H9 (cell line): ENCODE measurements around the gene ESPNL. TPM values are rescaled to one million over a fixed set of nuclear protein-coding genes. Genes with fewer than 3 reads are reported as not detected.

Experiments
- DNase-seq: peaks from one replicate; pipeline ENCODE4 v3.0.0-alpha.2; 2017
- H2AFZ ChIP-seq: one replicate; pipeline ENCODE4 v1.6.1; 2013; ENCODE audit warnings: mild to moderate bottlenecking, low read length, control low read depth, moderate library complexity
- H2AK5ac ChIP-seq: 2 replicates; pipeline ENCODE4 v1.6.1; 2013; ENCODE audit warnings: low read length, control low read depth, mixed read lengths; ENCODE audit not compliant: insufficient read length
- H2BK120ac ChIP-seq: one replicate; pipeline ENCODE4 v1.6.1; 2013; ENCODE audit warnings: low read depth, mild to moderate bottlenecking, low read length, control low read depth, inconsistent platforms; ENCODE audit not compliant: poor library complexity, severe bottlenecking
- H2BK12ac ChIP-seq: 2 replicates; pipeline ENCODE4 v1.6.1; 2013; ENCODE audit warnings: low read length, control low read depth, mixed read lengths, low read depth; ENCODE audit not compliant: insufficient read length
- H2BK15ac ChIP-seq: 2 replicates; pipeline ENCODE4 v1.6.1; 2013; ENCODE audit warnings: low read depth, low read length, control low read depth
- H2BK20ac ChIP-seq: one replicate; pipeline ENCODE4 v1.6.1; 2013; ENCODE audit warnings: low read depth, mild to moderate bottlenecking, low read length, control low read depth, inconsistent platforms; ENCODE audit not compliant: poor library complexity, severe bottlenecking
- H2BK5ac ChIP-seq: 2 replicates; pipeline ENCODE4 v1.6.1; 2013; ENCODE audit warnings: low read length, control low read depth, mixed read lengths; ENCODE audit not compliant: insufficient read length
- H3K14ac ChIP-seq: 2 replicates; pipeline ENCODE4 v1.6.1; 2013; ENCODE audit warnings: low read length, control low read depth; ENCODE audit not compliant: insufficient read depth
- H3K18ac ChIP-seq: 2 replicates; pipeline ENCODE4 v1.6.1; 2013; ENCODE audit warnings: low read depth, mild to moderate bottlenecking, mixed read lengths, low read length, control low read depth; ENCODE audit not compliant: insufficient read length
- H3K23ac ChIP-seq: 2 replicates; pipeline ENCODE4 v1.6.1; 2013; ENCODE audit warnings: low read length, control low read depth, mixed read lengths, low read depth; ENCODE audit not compliant: insufficient read length
- H3K23me2 ChIP-seq: 2 replicates; pipeline ENCODE4 v1.6.1; 2013; ENCODE audit warnings: low read depth, mild to moderate bottlenecking, mixed read lengths, low read length, control low read depth; ENCODE audit not compliant: insufficient read length, poor library complexity, severe bottlenecking
- H3K27ac ChIP-seq: 2 replicates; pipeline ENCODE4 v1.5.1; 2013; ENCODE audit warnings: low read length, control low read depth, mixed read lengths, low read depth; ENCODE audit not compliant: insufficient read length
- H3K27me3 ChIP-seq: 2 replicates; pipeline ENCODE4 v1.6.1; 2013; ENCODE audit warnings: low read length, control low read depth, inconsistent platforms; ENCODE audit not compliant: insufficient read depth
- H3K4ac ChIP-seq: 2 replicates; pipeline ENCODE4 v1.6.1; 2013; ENCODE audit warnings: low read depth, mild to moderate bottlenecking, control low read depth, inconsistent platforms, low read length, moderate library complexity
- H3K4me1 ChIP-seq: 2 replicates; pipeline ENCODE4 v1.6.1; 2013; ENCODE audit warnings: low read length, control low read depth, inconsistent platforms; ENCODE audit not compliant: insufficient read depth
- H3K4me2 ChIP-seq: 2 replicates; pipeline ENCODE4 v1.6.1; 2013; ENCODE audit warnings: low read length, control low read depth, mixed read lengths; ENCODE audit not compliant: insufficient read length, insufficient read depth
- H3K56ac ChIP-seq: 2 replicates; pipeline ENCODE4 v1.6.1; 2013; ENCODE audit warnings: low read depth, mild to moderate bottlenecking, mixed read lengths, low read length, control low read depth; ENCODE audit not compliant: insufficient read length
- H3K79me1 ChIP-seq: 2 replicates; pipeline ENCODE4 v1.6.1; 2013; ENCODE audit warnings: low read depth, mild to moderate bottlenecking, moderate library complexity, low read length, control low read depth, inconsistent platforms; ENCODE audit not compliant: insufficient read depth, poor library complexity, severe bottlenecking
- H3K79me2 ChIP-seq: 2 replicates; pipeline ENCODE4 v1.6.1; 2013; ENCODE audit warnings: low read length, control low read depth, inconsistent platforms; ENCODE audit not compliant: insufficient read depth
- H3K9ac ChIP-seq: 2 replicates; pipeline ENCODE4 v1.6.1; 2013; ENCODE audit warnings: low read length, control low read depth, mixed read lengths; ENCODE audit not compliant: insufficient read length; ENCODE audit errors: extremely low read depth
- H3K9me3 ChIP-seq: one replicate; pipeline ENCODE4 v1.6.1; 2013; ENCODE audit warnings: low read depth, low read length, inconsistent platforms; ENCODE audit not compliant: control insufficient read depth
- H3T11ph ChIP-seq: one replicate; pipeline ENCODE4 v1.6.1; 2013; ENCODE audit warnings: mild to moderate bottlenecking, low read length, control low read depth, inconsistent platforms
- H4K20me1 ChIP-seq: one replicate; pipeline ENCODE4 v1.6.1; 2013; ENCODE audit not compliant: control insufficient read depth, insufficient read length, insufficient read depth
- H4K5ac ChIP-seq: 2 replicates; pipeline ENCODE4 v1.6.1; 2013; ENCODE audit warnings: low read depth, mild to moderate bottlenecking, mixed read lengths, low read length, control low read depth; ENCODE audit not compliant: insufficient read length
- H4K8ac ChIP-seq: replicated peaks from 2 replicates; pipeline ENCODE4 v1.6.1; 2013; ENCODE audit warnings: low read length, control low read depth, mixed read lengths, low read depth; ENCODE audit not compliant: insufficient read length
- H4K91ac ChIP-seq: 2 replicates; pipeline ENCODE4 v1.6.1; 2013; ENCODE audit warnings: low read depth, mild to moderate bottlenecking, moderate library complexity, mixed read lengths, low read length, control low read depth; ENCODE audit not compliant: insufficient read length
- H3K27ac Mint-ChIP-seq, 3 experiments: 2 replicates in 2 of 3; 3 replicates in 1 of 3; pipeline ENCODE4 v1.8.0; 2020 to 2021; ENCODE audit warnings: mixed read lengths in 3 of 3, mild to moderate bottlenecking in 1 of 3, moderate library complexity in 1 of 3
- H3K27me3 Mint-ChIP-seq: 2 replicates; pipeline ENCODE4 v1.8.0; 2021; ENCODE audit warnings: low read depth, mild to moderate bottlenecking, moderate library complexity, mixed read lengths
- H3K36me3 Mint-ChIP-seq, 3 experiments: 2 replicates in 2 of 3; 3 replicates in 1 of 3; pipeline ENCODE4 v1.8.0; 2020 to 2021; ENCODE audit warnings: low read depth in 3 of 3, mixed read lengths in 3 of 3; ENCODE audit not compliant: insufficient read depth in 1 of 3
- H3K4me1 Mint-ChIP-seq, 2 experiments: 2 replicates each; pipeline ENCODE4 v1.8.0; 2020; ENCODE audit warnings: mixed read lengths in 2 of 2
- H3K4me3 Mint-ChIP-seq, 2 experiments: 2 replicates in 1 of 2; 3 replicates in 1 of 2; pipeline ENCODE4 v1.8.0; 2020 to 2021; ENCODE audit warnings: mild to moderate bottlenecking in 2 of 2, mixed read lengths in 2 of 2, moderate library complexity in 1 of 2
- H3K9me3 Mint-ChIP-seq, 2 experiments: 2 replicates in 1 of 2; 3 replicates in 1 of 2; pipeline ENCODE4 v1.8.0; 2020; ENCODE audit warnings: mild to moderate bottlenecking in 2 of 2, mixed read lengths in 2 of 2, moderate library complexity in 1 of 2
- WGBS: extraction: QIAGEN DNeasy Blood & Tissue Kit; methylation state at CpG from one replicate; pipeline ENCODE4 v1.1.7; 2013; ENCODE audit warnings: missing lambda C conversion rate, low lambda C conversion rate, mixed read lengths; ENCODE audit not compliant: insufficient read length; ENCODE audit errors: extremely low coverage; 5-methylcytosine and 5-hydroxymethylcytosine counted together
- total RNA-seq: library from RNA; stranded (reverse); gene quantifications from 2 replicates; pipeline ENCODE4 v1.2.1, GENCODE V29; 2021
- TF ChIP-seq, protein P1 (sequence below): fragments of 200-600 bp; sonication (generic); conservative IDR thresholded peaks from 3 replicates; pipeline ENCODE4 v1.8.0; 2021; ENCODE audit warnings: antibody characterized with exemption, mild to moderate bottlenecking

Gene ESPNL
- total RNA-seq, 1 experiment from 2014 or later, result 0.17 TPM

DNA sequence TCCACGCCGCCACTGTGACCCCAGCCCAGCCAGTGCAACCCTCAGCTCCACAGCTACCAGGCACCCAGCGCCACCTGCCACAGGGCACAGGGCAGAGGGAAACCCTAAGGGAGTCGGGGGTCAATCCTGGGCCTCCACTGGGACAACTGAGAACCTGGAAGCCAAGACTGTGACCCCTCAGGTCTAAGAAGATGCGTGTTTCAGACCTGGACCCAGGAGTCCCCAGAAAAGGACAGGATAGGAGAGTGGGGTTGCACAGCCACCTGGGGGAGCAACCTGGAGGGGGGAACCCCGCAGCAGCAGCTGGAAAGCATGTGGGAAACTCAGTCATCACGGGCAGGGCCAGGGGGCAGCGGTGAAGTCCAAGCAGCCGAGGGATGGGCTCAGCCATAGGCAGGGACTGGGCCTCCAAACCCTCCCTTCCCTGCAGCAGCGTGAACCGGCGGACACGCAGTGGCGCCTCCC, 4.1 kb downstream of the ESPNL start:
- H3K4me2 ChIP-seq, result no peak overlapping the region
- no peaks in the 10 kb centered on the region for H4K20me1 ChIP-seq
- peaks cover 0 to 1% of the 10 kb centered on the region in 2 experiments; a peak in 1 of 5 replicates for H3K9me3 Mint-ChIP-seq
- H2BK120ac ChIP-seq, result no peak overlapping the region
- H2BK12ac ChIP-seq, result no peak overlapping the region
- no peak overlapping the region for H4K91ac ChIP-seq
- no CpG with 5 or more reads among the region's 14 CpGs for WGBS
- no peaks in the 10 kb centered on the region for H3K27me3 ChIP-seq
- no peak overlapping the region for H3T11ph ChIP-seq
- H4K8ac ChIP-seq, result no peak overlapping the region
- H3K4me3 Mint-ChIP-seq, result no peak overlapping the region; a peak in 1 of 5 replicates
- H3K4me1 ChIP-seq, result no peaks in the 10 kb centered on the region; the same call in 1 of the 2 replicates
- no peak overlapping the region for H2BK5ac ChIP-seq
- no peak overlapping the region for H2BK20ac ChIP-seq
- H3K36me3 Mint-ChIP-seq, result 0 out of 7 replicates have a peak, but pooled peaks cover 0 to under 1% (median 0%) of the 10 kb centered on the region in 3 experiments
- H3K79me2 ChIP-seq, result no peaks in the 10 kb centered on the region
- no peak overlapping the region for H4K5ac ChIP-seq
- H3K23ac ChIP-seq, result no peak overlapping the region
- DNase-seq, result no peak
- no peaks in the 10 kb centered on the region for H3K79me1 ChIP-seq
- H2BK15ac ChIP-seq, result no peak overlapping the region
- peaks cover 17 to 24% of the 10 kb centered on the region in 2 experiments for H3K4me1 Mint-ChIP-seq
- TF ChIP-seq, protein P1, sequence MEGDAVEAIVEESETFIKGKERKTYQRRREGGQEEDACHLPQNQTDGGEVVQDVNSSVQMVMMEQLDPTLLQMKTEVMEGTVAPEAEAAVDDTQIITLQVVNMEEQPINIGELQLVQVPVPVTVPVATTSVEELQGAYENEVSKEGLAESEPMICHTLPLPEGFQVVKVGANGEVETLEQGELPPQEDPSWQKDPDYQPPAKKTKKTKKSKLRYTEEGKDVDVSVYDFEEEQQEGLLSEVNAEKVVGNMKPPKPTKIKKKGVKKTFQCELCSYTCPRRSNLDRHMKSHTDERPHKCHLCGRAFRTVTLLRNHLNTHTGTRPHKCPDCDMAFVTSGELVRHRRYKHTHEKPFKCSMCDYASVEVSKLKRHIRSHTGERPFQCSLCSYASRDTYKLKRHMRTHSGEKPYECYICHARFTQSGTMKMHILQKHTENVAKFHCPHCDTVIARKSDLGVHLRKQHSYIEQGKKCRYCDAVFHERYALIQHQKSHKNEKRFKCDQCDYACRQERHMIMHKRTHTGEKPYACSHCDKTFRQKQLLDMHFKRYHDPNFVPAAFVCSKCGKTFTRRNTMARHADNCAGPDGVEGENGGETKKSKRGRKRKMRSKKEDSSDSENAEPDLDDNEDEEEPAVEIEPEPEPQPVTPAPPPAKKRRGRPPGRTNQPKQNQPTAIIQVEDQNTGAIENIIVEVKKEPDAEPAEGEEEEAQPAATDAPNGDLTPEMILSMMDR, result no peak
- H2AFZ ChIP-seq, result no peak overlapping the region
- no peak overlapping the region for H3K4ac ChIP-seq
- no peaks in the 10 kb centered on the region for H3K23me2 ChIP-seq
- no peak overlapping the region for H3K9ac ChIP-seq
- no peak overlapping the region for H3K18ac ChIP-seq
- no peaks in the 10 kb centered on the region for H3K9me3 ChIP-seq
- no peak overlapping the region for H3K56ac ChIP-seq
- peak overlapping the region in 1 of 3 experiments; percentile 93; a peak in 1 of 7 replicates for H3K27ac Mint-ChIP-seq
- H3K14ac ChIP-seq, result no peak overlapping the region; the same call in 1 of the 2 replicates
- no peak overlapping the region for H3K27ac ChIP-seq
- no peaks in the 10 kb centered on the region; the same call in none of the 2 replicates for H3K27me3 Mint-ChIP-seq
- H2AK5ac ChIP-seq, result no peak overlapping the region
